ENCODE data around the gene TCF19.
A peak's percentile ranks its signal among the peaks of the same experiment; 100 is the strongest.
"Not testable (repeated sequence)": the region's sequence is repeated elsewhere in the genome, so short reads cannot be mapped to it uniquely, and the experiment has no call there.

The TCF19 gene

GRCh38 chr6:31179042-31179386, 20.6 kb downstream of the TCF19 start:
- no peak for DNase-seq (ENCODE audit: low read depth in 2 of 3, low spot score in 2 of 3)

DNA sequence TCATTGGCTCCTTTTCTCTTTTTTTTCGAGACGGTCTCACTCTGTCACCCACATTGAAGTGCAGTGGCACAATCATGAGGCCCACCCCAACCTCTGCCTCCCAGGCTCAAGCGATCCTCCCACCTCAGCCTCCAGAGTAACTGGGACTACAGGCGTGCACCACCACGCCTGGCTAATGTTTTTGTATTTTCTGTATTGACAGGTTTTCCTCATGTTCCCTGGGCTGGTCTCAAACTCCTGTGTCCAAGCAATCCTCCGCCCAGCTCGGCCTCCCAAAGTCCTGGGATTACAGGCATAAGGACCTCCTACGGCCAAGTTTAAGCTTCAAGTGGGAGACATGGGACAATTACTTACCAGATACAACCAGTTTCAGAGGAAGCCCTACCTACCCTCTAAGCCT, 21.5 kb downstream of the TCF19 start:
- no peak for DNase-seq (ENCODE audit: low read depth in 2 of 3, low spot score in 2 of 3)

DNA sequence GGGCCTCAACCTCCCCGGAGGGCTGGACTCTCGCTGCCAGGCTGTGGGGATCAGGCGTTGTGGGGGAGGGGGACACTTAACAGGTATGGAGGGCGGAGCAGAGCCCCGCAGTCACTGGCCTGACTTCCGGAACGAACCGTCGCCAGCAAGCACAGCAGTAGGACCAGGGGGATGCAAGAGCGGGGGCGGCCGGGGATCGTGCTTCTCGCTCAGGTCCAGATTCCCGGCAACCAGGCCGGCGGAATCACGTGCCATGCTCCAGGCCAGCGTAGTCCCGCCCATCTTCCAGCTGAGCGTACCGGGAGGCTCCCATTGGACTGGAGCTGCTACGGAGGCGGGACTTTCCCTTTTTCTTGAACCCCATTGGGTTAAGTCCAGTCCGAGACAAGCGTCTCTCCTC, 22.1 kb downstream of the TCF19 start:
- DNase-seq (ENCODE audit: low read depth in 2 of 3, low spot score in 2 of 3): no peak

DNA sequence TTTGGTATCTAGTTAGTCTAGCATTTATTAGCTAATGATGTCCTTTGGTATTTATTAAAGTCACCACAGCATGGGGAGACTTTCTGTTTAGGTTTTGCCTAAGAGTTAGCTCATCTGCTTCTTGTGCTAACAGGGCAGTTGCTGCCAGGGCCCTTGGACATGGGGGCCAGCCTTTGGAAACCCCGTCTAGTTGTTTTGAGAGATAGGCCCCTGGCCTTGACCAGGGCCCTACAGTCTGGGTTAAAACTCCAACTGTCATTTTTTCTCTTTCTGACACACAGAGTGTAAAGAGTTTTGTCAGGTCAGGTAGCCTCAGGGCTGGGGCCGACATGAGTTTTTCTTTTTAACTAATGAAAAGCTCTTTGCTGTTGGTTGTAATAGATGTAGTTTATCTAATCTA, 24.9 kb downstream of the TCF19 start:
- not testable (repeated sequence) for DNase-seq (ENCODE audit: low read depth in 2 of 3, low spot score in 2 of 3)

GRCh38 chr6:31183859-31184258, 25.5 kb downstream of the TCF19 start:
- not testable (repeated sequence) for DNase-seq (ENCODE audit: low read depth in 2 of 3, low spot score in 2 of 3)

GRCh38 chr6:31185695-31186051, 27.3 kb downstream of the TCF19 start:
- not testable (repeated sequence) for DNase-seq (ENCODE audit: low read depth in 2 of 3, low spot score in 2 of 3)

- no peak for DNase-seq (ENCODE audit: low read depth in 2 of 3, low spot score in 2 of 3)
These were observed 27.8 kb downstream of the TCF19 start for GRCh38 chr6:31186052-31186734.

DNA sequence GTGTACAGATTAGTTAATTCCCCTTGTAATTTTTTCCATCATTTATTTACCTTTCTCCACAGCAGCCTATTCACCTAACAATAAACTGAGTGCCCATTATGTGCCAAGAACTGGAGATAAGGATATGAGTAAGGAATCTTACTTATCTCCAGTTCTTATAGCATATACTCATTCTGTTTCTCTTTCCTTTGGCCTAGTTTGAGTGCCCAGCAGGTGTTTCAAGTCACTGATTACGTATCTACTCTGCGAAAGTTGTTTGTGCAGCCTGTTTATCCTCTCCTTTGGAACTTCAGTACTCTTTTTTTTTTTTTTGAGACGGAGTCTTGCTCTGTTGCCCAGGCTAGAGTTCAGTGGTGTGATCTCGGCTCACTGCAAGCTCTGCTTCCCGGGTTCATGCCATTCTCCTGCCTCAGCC, 29.4 kb downstream of the TCF19 start:
- DNase-seq (ENCODE audit: low read depth in 2 of 3, low spot score in 2 of 3): no peak

- DNase-seq (ENCODE audit: low read depth in 2 of 3, low spot score in 2 of 3): not testable (repeated sequence)
These were observed 30.8 kb downstream of the TCF19 start for GRCh38 chr6:31189223-31189622.

- no peak for DNase-seq (ENCODE audit: low read depth in 2 of 3, low spot score in 2 of 3)
These were observed 32.1 kb downstream of the TCF19 start for GRCh38 chr6:31190488-31190887.

DNA sequence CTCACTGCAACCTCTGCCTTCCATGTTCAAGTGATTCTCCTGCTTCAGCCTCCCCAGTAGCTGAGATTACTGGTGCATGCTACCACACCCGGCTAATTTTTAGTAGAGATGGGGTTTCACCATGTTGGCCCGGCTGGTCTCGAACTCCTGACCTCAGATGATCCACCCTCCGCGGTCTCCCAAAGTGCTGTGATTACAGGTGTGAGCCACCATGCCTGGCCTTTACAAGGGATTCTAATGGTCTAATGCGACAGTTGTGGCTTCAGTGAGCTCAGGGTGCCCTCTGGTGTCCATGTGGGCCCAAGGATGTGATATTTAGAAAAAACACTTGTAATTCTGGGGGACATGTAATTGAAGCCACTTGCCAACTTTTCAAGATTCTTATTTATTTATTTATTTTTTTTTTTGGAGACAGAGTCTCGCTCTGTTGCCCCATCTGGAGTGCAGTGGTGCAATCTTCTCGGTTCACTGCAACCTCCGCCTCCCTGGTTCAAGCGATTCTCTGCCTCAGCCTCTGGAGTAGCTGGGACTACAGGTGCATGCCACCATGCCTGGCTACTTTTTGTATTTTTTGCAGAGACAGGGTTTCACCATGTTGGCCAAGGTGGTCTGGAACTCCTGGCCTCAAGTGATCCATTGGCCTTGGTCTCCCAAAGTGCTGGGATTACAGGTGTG, 34.2 kb downstream of the TCF19 start:
- not testable (repeated sequence) for DNase-seq (ENCODE audit: low read depth in 2 of 3, low spot score in 2 of 3)

GRCh38 chr6:31193206-31193605, 34.8 kb downstream of the TCF19 start:
- no peak for DNase-seq (ENCODE audit: low read depth in 2 of 3, low spot score in 2 of 3)

DNA sequence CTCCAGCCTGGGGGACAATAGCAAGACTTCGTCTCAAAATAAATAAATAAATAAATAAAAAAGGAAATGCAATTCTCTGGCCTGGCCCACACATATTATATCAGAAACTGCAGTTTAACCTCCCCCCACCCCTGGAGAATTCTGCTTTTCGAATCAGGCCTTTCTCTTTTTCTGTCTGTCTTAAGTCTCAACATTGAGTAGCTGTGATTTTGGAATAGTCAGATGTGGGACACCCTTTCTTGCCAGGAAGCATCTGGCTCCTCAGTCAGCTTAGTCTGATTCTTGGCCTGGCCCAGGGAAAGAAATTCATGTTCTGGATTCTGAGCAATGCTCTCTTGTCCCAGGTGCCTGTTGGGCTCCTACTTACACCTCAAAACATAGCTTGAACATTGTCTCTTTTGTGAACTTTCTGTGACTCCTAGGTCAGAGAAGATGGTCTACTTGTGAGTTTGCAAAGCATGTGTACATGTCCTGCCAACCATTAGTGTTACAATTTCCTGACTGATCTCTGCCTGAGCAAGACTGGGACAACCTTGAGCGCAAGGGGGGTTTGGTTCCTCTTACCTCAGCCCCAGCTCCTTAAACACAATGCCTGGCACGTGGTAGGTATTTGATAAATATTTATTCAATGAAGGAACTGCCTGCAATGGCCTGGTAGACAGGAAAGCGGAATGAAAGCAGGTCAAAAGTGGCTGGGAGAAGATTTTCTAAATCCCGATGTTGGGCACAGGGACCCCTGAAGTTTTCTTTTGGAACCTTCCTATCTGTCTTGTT, 35.9 kb downstream of the TCF19 start:
- DNase-seq (ENCODE audit: low read depth in 2 of 3, low spot score in 2 of 3): no peak

- DNase-seq (ENCODE audit: low read depth in 2 of 3, low spot score in 2 of 3): not testable (repeated sequence)
These were observed 37.1 kb downstream of the TCF19 start for GRCh38 chr6:31195308-31195979.

DNA sequence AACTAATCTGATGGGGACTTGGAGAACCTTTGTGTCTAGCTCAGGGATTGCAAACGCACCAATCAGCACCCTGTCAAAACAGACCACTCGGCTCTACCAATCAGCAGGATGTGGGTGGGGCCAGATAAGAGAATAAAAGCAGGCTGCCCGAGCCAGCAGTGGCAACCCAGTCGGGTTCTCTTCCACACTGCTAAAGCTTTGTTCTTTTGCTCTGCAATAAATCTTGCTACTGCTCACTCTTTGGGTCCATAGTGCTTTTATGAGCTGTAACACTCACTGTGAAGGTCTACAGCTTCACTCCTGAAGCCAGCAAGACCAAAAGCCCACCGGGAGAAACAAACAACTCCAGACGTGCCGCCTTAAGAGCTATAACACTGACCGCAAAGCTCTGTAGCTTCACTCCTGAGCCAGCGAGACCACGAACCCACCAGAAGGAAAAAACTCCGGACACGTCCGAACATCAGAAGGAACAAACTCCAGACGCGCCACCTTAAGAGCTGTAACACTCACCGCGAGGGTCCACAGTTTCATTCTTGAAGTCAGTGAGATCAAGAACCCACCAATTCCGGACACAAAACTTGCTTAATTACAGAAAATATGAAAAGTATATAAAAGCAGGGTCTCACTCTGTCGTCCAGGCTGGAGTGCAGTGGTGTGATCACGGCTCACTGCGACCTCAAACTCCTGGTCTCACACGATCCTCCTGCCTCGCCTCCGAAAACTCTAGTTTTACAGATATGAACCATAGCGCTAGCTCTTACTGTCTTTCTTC, 38.0 kb downstream of the TCF19 start:
- DNase-seq (ENCODE audit: low read depth in 2 of 3, low spot score in 2 of 3): not testable (repeated sequence)

DNA sequence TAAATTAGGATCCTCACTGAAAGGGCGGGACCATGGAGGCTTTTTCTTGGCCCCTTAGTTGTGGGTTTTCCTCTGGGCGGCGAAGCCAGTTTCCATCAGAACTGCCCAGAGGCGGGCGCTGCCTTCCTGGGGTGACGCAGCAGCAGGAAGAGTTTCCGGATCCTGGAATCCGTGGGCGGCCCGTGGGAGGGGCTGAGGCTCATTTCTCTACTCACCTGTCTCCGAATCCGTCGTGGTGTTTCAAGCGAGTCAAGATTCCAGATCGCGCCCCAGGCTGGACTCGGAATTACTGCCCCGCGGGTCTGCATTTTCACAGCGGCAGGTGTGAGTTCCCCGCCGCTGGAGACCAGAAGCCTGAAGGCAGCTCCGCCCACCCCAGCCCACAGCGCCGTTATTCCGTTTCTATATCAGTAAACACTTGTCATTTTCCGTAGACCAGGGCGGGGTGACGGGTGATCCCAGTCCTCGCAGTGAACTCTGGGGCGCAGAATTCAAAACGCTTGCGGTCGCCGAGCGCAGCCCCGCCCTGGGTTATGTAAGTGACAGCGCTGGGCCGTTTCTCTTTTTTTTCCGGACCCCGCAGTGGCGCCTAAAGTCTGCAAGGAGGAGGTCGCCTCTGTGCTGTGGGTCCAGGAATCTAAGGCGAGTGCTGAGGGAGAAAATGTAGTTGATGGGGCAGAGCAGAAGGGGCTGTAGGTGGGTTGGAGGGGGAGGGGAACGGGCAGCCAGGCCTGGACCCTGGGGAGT, 39.3 kb downstream of the TCF19 start:
- DNase-seq (ENCODE audit: low read depth in 2 of 3, low spot score in 2 of 3): peak; percentile 70 to 82 (median 76)

DNA sequence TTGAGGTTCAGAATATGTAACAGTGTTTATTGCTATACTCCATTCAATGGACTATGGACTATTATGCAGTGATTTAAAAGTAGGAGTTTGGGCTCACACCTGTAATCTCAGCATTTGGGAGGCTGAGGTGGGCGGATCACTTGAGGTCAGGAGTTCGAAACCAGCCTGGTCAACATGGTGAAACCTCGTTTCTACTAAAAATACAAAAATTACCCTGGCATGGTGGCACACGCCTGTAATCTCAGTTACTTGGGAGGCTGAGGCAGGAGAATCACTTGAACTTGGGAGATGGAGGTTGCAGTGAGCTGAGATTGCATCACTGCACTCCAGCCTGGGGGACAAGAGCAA, 40.7 kb downstream of the TCF19 start:
- DNase-seq (ENCODE audit: low read depth in 2 of 3, low spot score in 2 of 3): not testable (repeated sequence)

- DNase-seq (ENCODE audit: low read depth in 2 of 3, low spot score in 2 of 3): no peak
These were observed 44.1 kb downstream of the TCF19 start for GRCh38 chr6:31202259-31203166.

- no peak for DNase-seq (ENCODE audit: low read depth in 2 of 3, low spot score in 2 of 3)
These were observed 45.1 kb downstream of the TCF19 start for GRCh38 chr6:31203345-31203979.

All from activated CD8-positive, alpha-beta memory T cell treated with anti-CD3 and anti-CD28 coated beads for 48 hours (primary cell).